HCT116 (cell line): ENCODE data around the gene CDH13. TPM values are rescaled to one million over a fixed set of nuclear protein-coding genes. Genes with fewer than 3 reads are reported as not detected.

Experiments
- ATAC-seq: fragments of 200-7000 bp; cut with Tn5 transposase; 2 replicates; pipeline ENCODE4 v1.9.1; 2020; ENCODE audit warnings: mild to moderate bottlenecking, moderate library complexity
- BruUV-seq: library from RNA; stranded (reverse); fragments of 400-500 nt; replicated peaks from 2 replicates; lab custom pipeline; 2021; lab: Mats Ljungman, UMichigan
- CTCF ChIA-PET: fragments of 300-600 bp; sonication (Branson Sonifier 250); formaldehyde crosslinking; loops from one replicate; lab custom pipeline; 2021; ENCODE audit warnings: antibody characterized with exemption; lab: Charles Lee
- POLR2A ChIA-PET: fragments of 300-600, 350-600 bp; sonication (Branson Sonifier 250); formaldehyde crosslinking; loops from one replicate; lab custom pipeline; 2021; ENCODE audit warnings: antibody characterized with exemption; lab: Charles Lee
- RAD21 ChIA-PET, 2 experiments: fragments of 300-600 bp; sonication (Branson Sonifier 250); formaldehyde crosslinking; loops; one replicate each; lab custom pipeline; 2023; ENCODE audit warnings: low total read pairs in 2 of 2; ENCODE audit not compliant: uncharacterized antibody in 2 of 2, unreplicated experiment in 2 of 2, low non-redundant PET in 1 of 2; lab: Charles Lee
- DNase-seq: peaks from one replicate; pipeline ENCODE4 v3.0.0-alpha.2; 2010; ENCODE audit warnings: low read depth, low spot score
- H2AFZ ChIP-seq: fragments of 200-600 bp; shearing (Covaris generic), sonication (generic); 2 replicates; pipeline ENCODE4 v1.6.1; 2017; ENCODE audit warnings: low read depth, mixed run types, mixed read lengths, antibody characterized with exemption, low read length; ENCODE audit not compliant: poor library complexity, severe bottlenecking
- H3K27ac ChIP-seq: 2 replicates; pipeline ENCODE4 v1.5.1; 2012; ENCODE audit warnings: low read depth, low read length
- H3K27me3 ChIP-seq: fragments of 200-600 bp; sonication (generic); 2 replicates; pipeline ENCODE4 v1.6.1; 2016; ENCODE audit warnings: mixed run types, low read length, mixed read lengths; ENCODE audit not compliant: insufficient read depth
- H3K36me3 ChIP-seq, 2 experiments: fragments of 200-500 bp in 1 of 2; fragments of 200-600 bp in 1 of 2; sonication (Bioruptor generic) in 1 of 2; sonication (generic) in 1 of 2; 2 replicates each; pipeline versions ENCODE4 v1.5.1 to v1.6.1; 2014 to 2016; ENCODE audit warnings: low read length in 2 of 2, inconsistent platforms in 1 of 2, mixed read lengths in 1 of 2, mixed run types in 1 of 2; ENCODE audit not compliant: insufficient read depth in 2 of 2, control insufficient read depth in 1 of 2
- H3K4me1 ChIP-seq, 2 experiments: fragments of 200-600 bp in 1 of 2; sonication (generic) in 1 of 2; 2 replicates each; pipeline versions ENCODE4 v1.5.1 to v1.6.1; 2012 to 2017; ENCODE audit warnings: low read length in 2 of 2, inconsistent platforms in 1 of 2, mild to moderate bottlenecking in 1 of 2, mixed read lengths in 1 of 2, mixed run types in 1 of 2, moderate library complexity in 1 of 2; ENCODE audit not compliant: insufficient read depth in 2 of 2, control insufficient read depth in 1 of 2
- H3K4me2 ChIP-seq: fragments of 200-600 bp; sonication (generic); 2 replicates; pipeline ENCODE4 v1.6.1; 2017; ENCODE audit warnings: mixed run types, low read length, mixed read lengths
- H3K4me3 ChIP-seq, 2 experiments: fragments of 200-600 bp in 1 of 2; sonication (generic) in 1 of 2; replicated peaks in 1 of 2; 2 replicates each; pipeline ENCODE4 v1.5.1; 2011 to 2016; ENCODE audit warnings: low read length in 2 of 2, control low read depth in 1 of 2, low read depth in 1 of 2, mild to moderate bottlenecking in 1 of 2, mixed read lengths in 1 of 2, mixed run types in 1 of 2
- H3K79me2 ChIP-seq: fragments of 200-600 bp; sonication (generic); 2 replicates; pipeline ENCODE4 v1.6.1; 2017; ENCODE audit warnings: mild to moderate bottlenecking, mixed run types, low read length, moderate library complexity, mixed read lengths; ENCODE audit not compliant: insufficient read depth
- H3K9ac ChIP-seq: fragments of 200-600 bp; sonication (generic); 2 replicates; pipeline ENCODE4 v1.6.1; 2016; ENCODE audit warnings: low read length, mixed read lengths
- H3K9me2 ChIP-seq: fragments of 200-600 bp; sonication (generic), shearing (Covaris generic); 2 replicates; pipeline ENCODE4 v1.6.1; 2017; ENCODE audit warnings: mixed run types, mild to moderate bottlenecking, moderate library complexity; ENCODE audit not compliant: insufficient read depth
- H3K9me3 ChIP-seq, 2 experiments: fragments of 200-500 bp in 1 of 2; fragments of 200-600 bp in 1 of 2; sonication (Bioruptor generic) in 1 of 2; sonication (generic) in 1 of 2; 2 replicates each; pipeline ENCODE4 v1.6.1; 2014 to 2017; ENCODE audit warnings: low read length in 2 of 2, mixed read lengths in 2 of 2, inconsistent platforms in 1 of 2, low read depth in 1 of 2, mild to moderate bottlenecking in 1 of 2, mixed run types in 1 of 2, moderate library complexity in 1 of 2; ENCODE audit not compliant: control insufficient read depth in 1 of 2, insufficient read depth in 1 of 2
- H4K20me1 ChIP-seq: fragments of 200-600 bp; sonication (generic), shearing (Covaris generic); 2 replicates; pipeline ENCODE4 v1.6.1; 2017; ENCODE audit warnings: mixed run types, mild to moderate bottlenecking, moderate library complexity; ENCODE audit not compliant: insufficient read depth
- ATF3 ChIP-seq: IDR thresholded peaks from 2 replicates; pipeline ENCODE4 v1.6.1; 2012
- CBX3 ChIP-seq: IDR thresholded peaks from 2 replicates; pipeline ENCODE4 v1.6.1; 2012; ENCODE audit warnings: low read depth
- EGR1 ChIP-seq: IDR thresholded peaks from 2 replicates; pipeline ENCODE4 v1.6.1; 2012; ENCODE audit warnings: low read depth
- ELF1 ChIP-seq: IDR thresholded peaks from 2 replicates; pipeline ENCODE4 v1.6.1; 2012; ENCODE audit warnings: low read depth, borderline replicate concordance
- EZH2phosphoT487 ChIP-seq: fragments of 200-600 bp; IDR thresholded peaks from 2 replicates; pipeline ENCODE4 v1.6.1; 2018; ENCODE audit warnings: antibody characterized with exemption, borderline replicate concordance
- FOSL1 ChIP-seq: IDR thresholded peaks from 2 replicates; pipeline ENCODE4 v1.6.1; 2012; ENCODE audit warnings: low read depth
- JUND ChIP-seq: IDR thresholded peaks from 2 replicates; pipeline ENCODE4 v1.6.1; 2012
- POLR2A ChIP-seq: IDR thresholded peaks from 2 replicates; pipeline ENCODE4 v1.7.0; 2011; ENCODE audit warnings: borderline replicate concordance; ENCODE audit not compliant: insufficient read depth, insufficient read length; ENCODE audit errors: extremely low read depth
- POLR2AphosphoS5 ChIP-seq: IDR thresholded peaks from 2 replicates; pipeline ENCODE4 v1.6.1; 2011; ENCODE audit warnings: mild to moderate bottlenecking, low read depth, low read length, moderate library complexity
- RAD21 ChIP-seq: IDR thresholded peaks from 2 replicates; pipeline ENCODE4 v1.6.1; 2012; ENCODE audit warnings: low read depth, mild to moderate bottlenecking
- SRF ChIP-seq: IDR thresholded peaks from 2 replicates; pipeline ENCODE4 v1.6.1; 2012; ENCODE audit warnings: low read depth
- YY1 ChIP-seq: IDR thresholded peaks from 2 replicates; pipeline ENCODE4 v1.6.1; 2011; ENCODE audit warnings: low read length, low read depth, moderate library complexity, mild to moderate bottlenecking; ENCODE audit not compliant: insufficient replicate concordance; ENCODE audit errors: extremely low read depth
- ZNF274 ChIP-seq: fragments of 200-500 bp; sonication (Bioruptor generic); IDR thresholded peaks from 2 replicates; pipeline ENCODE4 v1.6.1; 2014; ENCODE audit warnings: mild to moderate bottlenecking, low read depth, low read length, inconsistent platforms
- intact Hi-C: fragments of 100-400 bp; cut with micrococcal nuclease; formaldehyde crosslinking; loops from 2 replicates; pipeline ENCODE4 v1.10.0; 2022
- total RNA-seq: library from RNA; stranded (reverse); gene quantifications from one replicate; pipeline ENCODE4 v1.2.1, GENCODE V29; 2021; ENCODE audit not compliant: unreplicated experiment
- TF ChIP-seq, protein P1 (sequence below): IDR thresholded peaks from 2 replicates; pipeline ENCODE4 v1.6.1; 2011; ENCODE audit warnings: mild to moderate bottlenecking, low read length, moderate library complexity; ENCODE audit not compliant: insufficient replicate concordance; ENCODE audit errors: extremely low read depth
- TF ChIP-seq, protein P2 (sequence below), 3 experiments: fragments of 200-600 bp in 1 of 3; sonication (generic) in 1 of 3; IDR thresholded peaks in 2 of 3; conservative IDR thresholded peaks in 1 of 3; 2 replicates each; pipeline ENCODE4 v1.5.1; 2012 to 2017; ENCODE audit warnings: low read depth in 2 of 3, low read length in 2 of 3, antibody characterized with exemption in 1 of 3, borderline replicate concordance in 1 of 3, control low read depth in 1 of 3, mild to moderate bottlenecking in 1 of 3, mixed read lengths in 1 of 3, mixed run types in 1 of 3, moderate library complexity in 1 of 3; ENCODE audit not compliant: insufficient read depth in 1 of 3
- TF ChIP-seq, protein P3 (sequence below): IDR thresholded peaks from 2 replicates; pipeline ENCODE4 v1.6.1; 2012; ENCODE audit warnings: low read depth

The CDH13 gene
- total RNA-seq, 1 experiment from 2014 or later, result not detected

GRCh38 chr16:83633286-83633685, 1006.5 kb downstream of the CDH13 start:
- RAD21 ChIA-PET, result no interaction called here
- no peak for DNase-seq
- H2AFZ ChIP-seq, result no peak overlapping the region
- no peak overlapping the region for H3K27ac ChIP-seq
- no peaks in the 10 kb centered on the region for H3K79me2 ChIP-seq
- BruUV-seq, result no TSS peak
- H3K4me3 ChIP-seq, result no peak overlapping the region
- H3K36me3 ChIP-seq, result no peaks in the 10 kb centered on the region
- H3K4me1 ChIP-seq, result no peaks in the 10 kb centered on the region
- H3K4me2 ChIP-seq, result no peak overlapping the region
- no peak overlapping the region for H3K9ac ChIP-seq
- POLR2A ChIA-PET, result no interaction called here
- intact Hi-C loops, result no loop called here
- no peaks in the 10 kb centered on the region for H3K9me2 ChIP-seq
- H3K27me3 ChIP-seq, result peaks cover 48% of the 10 kb centered on the region
- no peaks in the 10 kb centered on the region for H4K20me1 ChIP-seq
- TF ChIP-seq FOSL1 (no peak), JUND (no peak), EGR1 (no peak), ATF3 (no peak), POLR2AphosphoS5 (no peak), POLR2A (no peak), EZH2phosphoT487 (no peak), CBX3 (no peak), RAD21 (no peak), ZNF274 (no peak), SRF (no peak), YY1 (no peak), ELF1 (no peak)
- TF ChIP-seq, protein P1, sequence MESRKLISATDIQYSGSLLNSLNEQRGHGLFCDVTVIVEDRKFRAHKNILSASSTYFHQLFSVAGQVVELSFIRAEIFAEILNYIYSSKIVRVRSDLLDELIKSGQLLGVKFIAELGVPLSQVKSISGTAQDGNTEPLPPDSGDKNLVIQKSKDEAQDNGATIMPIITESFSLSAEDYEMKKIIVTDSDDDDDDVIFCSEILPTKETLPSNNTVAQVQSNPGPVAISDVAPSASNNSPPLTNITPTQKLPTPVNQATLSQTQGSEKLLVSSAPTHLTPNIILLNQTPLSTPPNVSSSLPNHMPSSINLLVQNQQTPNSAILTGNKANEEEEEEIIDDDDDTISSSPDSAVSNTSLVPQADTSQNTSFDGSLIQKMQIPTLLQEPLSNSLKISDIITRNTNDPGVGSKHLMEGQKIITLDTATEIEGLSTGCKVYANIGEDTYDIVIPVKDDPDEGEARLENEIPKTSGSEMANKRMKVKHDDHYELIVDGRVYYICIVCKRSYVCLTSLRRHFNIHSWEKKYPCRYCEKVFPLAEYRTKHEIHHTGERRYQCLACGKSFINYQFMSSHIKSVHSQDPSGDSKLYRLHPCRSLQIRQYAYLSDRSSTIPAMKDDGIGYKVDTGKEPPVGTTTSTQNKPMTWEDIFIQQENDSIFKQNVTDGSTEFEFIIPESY, result no peak
- TF ChIP-seq, protein P2, sequence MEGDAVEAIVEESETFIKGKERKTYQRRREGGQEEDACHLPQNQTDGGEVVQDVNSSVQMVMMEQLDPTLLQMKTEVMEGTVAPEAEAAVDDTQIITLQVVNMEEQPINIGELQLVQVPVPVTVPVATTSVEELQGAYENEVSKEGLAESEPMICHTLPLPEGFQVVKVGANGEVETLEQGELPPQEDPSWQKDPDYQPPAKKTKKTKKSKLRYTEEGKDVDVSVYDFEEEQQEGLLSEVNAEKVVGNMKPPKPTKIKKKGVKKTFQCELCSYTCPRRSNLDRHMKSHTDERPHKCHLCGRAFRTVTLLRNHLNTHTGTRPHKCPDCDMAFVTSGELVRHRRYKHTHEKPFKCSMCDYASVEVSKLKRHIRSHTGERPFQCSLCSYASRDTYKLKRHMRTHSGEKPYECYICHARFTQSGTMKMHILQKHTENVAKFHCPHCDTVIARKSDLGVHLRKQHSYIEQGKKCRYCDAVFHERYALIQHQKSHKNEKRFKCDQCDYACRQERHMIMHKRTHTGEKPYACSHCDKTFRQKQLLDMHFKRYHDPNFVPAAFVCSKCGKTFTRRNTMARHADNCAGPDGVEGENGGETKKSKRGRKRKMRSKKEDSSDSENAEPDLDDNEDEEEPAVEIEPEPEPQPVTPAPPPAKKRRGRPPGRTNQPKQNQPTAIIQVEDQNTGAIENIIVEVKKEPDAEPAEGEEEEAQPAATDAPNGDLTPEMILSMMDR (IDR thresholded peaks at IDR 0.05 in 2 of 3, conservative IDR thresholded peaks at IDR 0.05 in 1 of 3; ENCODE audit: borderline replicate concordance in 1 of 3, insufficient read depth in 1 of 3, low read depth in 2 of 3, low read length in 2 of 3), result no peak
- TF ChIP-seq, protein P3, sequence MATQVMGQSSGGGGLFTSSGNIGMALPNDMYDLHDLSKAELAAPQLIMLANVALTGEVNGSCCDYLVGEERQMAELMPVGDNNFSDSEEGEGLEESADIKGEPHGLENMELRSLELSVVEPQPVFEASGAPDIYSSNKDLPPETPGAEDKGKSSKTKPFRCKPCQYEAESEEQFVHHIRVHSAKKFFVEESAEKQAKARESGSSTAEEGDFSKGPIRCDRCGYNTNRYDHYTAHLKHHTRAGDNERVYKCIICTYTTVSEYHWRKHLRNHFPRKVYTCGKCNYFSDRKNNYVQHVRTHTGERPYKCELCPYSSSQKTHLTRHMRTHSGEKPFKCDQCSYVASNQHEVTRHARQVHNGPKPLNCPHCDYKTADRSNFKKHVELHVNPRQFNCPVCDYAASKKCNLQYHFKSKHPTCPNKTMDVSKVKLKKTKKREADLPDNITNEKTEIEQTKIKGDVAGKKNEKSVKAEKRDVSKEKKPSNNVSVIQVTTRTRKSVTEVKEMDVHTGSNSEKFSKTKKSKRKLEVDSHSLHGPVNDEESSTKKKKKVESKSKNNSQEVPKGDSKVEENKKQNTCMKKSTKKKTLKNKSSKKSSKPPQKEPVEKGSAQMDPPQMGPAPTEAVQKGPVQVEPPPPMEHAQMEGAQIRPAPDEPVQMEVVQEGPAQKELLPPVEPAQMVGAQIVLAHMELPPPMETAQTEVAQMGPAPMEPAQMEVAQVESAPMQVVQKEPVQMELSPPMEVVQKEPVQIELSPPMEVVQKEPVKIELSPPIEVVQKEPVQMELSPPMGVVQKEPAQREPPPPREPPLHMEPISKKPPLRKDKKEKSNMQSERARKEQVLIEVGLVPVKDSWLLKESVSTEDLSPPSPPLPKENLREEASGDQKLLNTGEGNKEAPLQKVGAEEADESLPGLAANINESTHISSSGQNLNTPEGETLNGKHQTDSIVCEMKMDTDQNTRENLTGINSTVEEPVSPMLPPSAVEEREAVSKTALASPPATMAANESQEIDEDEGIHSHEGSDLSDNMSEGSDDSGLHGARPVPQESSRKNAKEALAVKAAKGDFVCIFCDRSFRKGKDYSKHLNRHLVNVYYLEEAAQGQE, result no peak
- CTCF ChIA-PET, result no interaction called here
- no peak for ATAC-seq
- no peaks in the 10 kb centered on the region for H3K9me3 ChIP-seq
